DMS153 treated with DMSO at 0.1 percent for 48 hours (cell line): ENCODE data around the gene SVBP.
"Not testable (repeated sequence)": the region's sequence is repeated elsewhere in the genome, so short reads cannot be mapped to it uniquely, and the experiment has no call there.

Experiments
- DNase-seq: peaks from one replicate; lab custom pipeline; 2025; ENCODE audit not compliant: unreplicated experiment; lab: John Stamatoyannopoulos, UW

SVBP gene

DNA sequence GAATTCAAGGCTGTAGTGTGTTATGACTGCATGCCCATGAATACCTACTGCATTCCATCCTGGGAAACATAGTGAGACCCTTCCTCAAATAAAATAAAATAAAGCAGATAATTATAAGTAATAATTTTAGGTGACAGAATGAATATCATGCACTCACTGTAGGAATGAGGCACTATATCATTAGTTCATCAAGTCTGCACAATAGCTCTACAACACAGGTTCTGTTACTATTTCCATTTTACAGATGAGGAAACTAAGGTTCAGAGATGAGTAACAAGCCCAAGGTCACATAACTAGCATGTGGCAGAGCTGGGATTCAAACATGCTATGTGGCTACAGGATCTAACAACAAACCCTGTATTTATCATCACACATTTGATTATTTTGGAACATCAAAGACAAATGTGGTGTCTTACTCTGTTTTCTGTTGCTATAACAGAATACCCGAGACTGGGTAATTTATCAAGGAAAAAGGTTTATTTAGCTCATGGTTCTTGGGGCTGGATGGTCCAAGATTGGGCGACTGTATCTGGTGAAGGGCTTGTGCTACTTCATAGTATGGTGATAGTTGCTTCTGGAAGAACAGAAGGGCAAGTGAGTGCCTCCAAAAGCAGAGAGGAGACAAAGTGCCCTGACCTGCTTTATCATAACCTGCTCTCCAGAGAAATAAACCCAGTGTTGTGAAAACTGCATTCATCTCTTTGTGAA, 24.4 kb upstream of the SVBP start:
- no peak for DNase-seq

- DNase-seq, result no peak
Measured at GRCh38 chr1:42841010-42841409, 23.8 kb upstream of the SVBP start.

DNA sequence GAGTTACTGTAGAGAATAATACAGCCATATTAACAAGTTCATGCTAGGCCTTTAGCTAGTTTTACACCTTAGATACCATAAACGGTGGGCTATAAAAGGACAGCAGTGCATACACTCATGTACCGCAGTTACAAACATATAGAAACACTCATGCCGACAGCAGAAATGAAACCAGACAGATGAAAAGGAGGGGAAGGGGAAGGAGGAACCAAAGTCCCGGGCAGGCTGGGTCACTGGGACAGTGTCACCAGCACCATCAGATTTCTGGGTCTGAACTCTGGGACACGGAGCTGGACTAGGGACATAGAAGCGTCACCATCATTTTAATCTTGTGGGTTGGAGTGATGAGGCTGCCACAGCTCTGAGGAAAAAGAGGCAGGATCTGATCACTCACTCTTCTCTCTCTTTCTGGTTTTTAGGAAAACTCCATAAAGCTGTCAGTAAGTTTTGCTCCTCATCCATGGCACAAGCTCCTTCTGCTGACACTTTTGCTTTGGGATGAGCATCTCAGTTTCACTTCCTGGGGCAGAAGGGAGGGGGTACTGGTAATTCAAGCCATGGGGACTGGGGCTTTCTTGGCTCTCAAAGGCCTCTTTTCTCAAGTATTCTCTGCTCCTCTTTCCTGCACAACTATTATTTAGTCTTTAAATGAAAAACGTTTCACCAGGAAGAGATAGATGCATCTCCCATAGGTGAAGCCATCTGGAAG, 21.4 kb upstream of the SVBP start:
- no peak for DNase-seq

DNA sequence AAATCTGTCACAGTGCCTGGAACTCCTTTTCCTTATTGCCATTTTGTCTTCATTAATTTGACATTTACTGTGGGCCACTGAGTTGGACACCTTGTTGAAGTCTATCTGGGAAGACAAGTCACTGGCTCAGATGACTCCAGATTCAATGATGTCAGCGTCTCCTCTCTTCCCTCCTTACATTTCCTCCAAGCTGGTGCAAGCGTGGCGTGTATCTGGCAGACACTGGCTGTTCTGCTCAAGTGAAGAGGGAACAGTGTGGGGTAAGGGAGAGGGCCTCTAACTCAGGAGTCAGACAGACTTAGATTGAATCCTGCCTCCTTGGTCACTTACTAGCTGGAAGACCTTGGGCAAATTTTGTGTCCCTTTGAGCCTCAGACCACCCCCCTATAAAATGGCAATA, 20.5 kb upstream of the SVBP start:
- no peak for DNase-seq

- DNase-seq, result no peak
Measured at GRCh38 chr1:42835422-42835821, 18.2 kb upstream of the SVBP start.

GRCh38 chr1:42834803-42835202, 17.6 kb upstream of the SVBP start:
- no peak for DNase-seq

GRCh38 chr1:42833981-42834380, 16.8 kb upstream of the SVBP start:
- DNase-seq, result no peak

GRCh38 chr1:42832641-42833240, 15.5 kb upstream of the SVBP start:
- no peak for DNase-seq

DNA sequence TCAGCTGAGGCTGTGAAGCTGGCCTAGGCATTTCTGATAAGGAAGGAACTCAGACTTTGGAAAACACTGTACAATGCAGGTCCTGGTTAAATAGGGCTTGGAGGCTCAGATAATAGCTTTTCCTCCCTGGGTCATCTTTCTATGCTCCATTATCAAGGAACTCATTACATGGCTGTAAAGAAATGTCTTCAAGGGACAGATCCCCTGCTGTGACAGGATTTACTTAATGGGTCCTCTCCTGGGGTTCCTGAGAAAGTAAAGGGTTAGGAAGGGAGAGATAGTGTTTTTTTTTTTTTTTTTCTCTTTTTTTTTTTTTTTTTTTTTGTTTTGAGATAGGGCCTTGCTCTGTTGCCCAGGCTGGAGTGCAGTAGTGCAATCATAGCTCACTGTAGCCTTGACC, 14.1 kb upstream of the SVBP start:
- no peak for DNase-seq

- DNase-seq, result no peak
Measured at GRCh38 chr1:42830631-42831030, 13.4 kb upstream of the SVBP start.

- no peak for DNase-seq
Measured at GRCh38 chr1:42825036-42825851, 8.0 kb upstream of the SVBP start.

DNA sequence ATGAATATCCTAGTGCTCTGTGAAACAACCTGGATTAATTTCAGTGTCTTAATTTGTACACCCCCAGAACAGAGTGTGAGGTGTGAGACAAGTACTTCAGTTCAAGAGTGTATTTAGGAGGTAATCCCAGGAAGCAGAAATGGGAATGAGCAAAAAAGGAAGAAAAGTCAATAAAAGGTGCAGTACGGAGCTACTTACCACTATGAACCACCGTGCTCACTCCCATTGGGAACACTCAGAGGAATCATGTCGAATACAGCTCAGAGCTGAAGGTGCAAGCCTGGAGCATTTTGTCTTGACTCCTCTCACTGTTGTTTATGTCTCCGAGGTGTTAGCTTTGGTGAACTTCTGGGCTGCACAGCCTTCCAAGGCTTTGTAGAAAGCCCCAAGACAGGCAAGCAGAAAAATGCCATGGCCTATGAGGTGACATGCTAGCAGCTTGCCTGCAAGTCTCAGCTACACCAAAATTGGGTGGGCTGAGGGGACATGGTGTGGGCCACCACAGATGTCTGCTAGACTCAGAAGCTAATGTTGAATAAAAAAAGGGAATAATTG, 7.4 kb upstream of the SVBP start:
- DNase-seq, result no peak

DNA sequence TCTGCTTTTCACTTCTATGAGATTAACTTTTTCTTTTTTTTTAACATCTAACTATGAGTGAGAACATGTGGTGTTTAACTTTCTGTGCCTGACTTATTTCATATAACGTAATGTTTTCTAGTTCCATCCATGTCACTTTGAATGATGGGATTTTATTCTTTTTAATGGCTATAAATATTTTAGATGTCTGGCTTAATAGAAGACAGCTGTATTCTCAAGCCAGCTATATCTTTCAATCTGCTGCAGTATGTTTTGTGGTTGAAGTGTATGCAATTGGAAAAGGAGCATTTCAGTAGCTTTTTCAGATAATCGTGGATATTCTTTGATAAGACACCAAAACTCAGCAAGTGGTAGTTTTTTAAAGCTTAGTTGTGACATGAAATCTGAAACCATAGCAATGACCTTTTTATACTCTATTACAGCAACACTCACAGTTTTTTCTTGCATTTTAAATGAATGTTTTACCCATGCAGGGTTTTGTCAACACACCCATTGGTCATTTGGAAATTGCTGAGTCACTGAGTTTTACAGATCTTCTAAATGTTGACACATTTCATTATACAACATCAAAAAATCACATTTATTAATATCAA, 5.7 kb upstream of the SVBP start:
- no peak for DNase-seq

GRCh38 chr1:42821690-42822089, 4.5 kb upstream of the SVBP start:
- DNase-seq, result no peak

DNA sequence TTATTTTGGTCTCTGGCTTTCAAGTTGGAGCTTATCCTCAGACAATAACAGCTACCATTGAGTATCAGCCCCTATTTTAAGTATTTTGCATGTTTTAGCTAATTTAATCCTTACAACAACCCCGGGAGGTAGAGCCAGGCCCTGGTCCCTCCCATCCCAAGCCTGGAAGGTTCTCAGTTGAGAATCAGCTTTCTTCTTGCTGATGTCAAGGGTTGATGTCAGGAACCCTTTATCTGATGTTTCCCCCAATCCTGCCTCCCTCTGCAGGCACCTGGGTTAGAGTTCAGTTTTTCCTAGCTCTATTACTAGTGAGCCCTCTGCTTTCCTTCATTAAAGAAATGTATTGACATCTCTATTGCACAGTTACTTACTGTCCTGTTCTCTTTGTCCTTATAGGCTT, 3.6 kb upstream of the SVBP start:
- no peak for DNase-seq

- no peak for DNase-seq
Measured at GRCh38 chr1:42817976-42818375, 779 bp upstream of the SVBP start.

GRCh38 chr1:42817440-42817767, 207 bp upstream of the SVBP start:
- DNase-seq, result no peak

DNA sequence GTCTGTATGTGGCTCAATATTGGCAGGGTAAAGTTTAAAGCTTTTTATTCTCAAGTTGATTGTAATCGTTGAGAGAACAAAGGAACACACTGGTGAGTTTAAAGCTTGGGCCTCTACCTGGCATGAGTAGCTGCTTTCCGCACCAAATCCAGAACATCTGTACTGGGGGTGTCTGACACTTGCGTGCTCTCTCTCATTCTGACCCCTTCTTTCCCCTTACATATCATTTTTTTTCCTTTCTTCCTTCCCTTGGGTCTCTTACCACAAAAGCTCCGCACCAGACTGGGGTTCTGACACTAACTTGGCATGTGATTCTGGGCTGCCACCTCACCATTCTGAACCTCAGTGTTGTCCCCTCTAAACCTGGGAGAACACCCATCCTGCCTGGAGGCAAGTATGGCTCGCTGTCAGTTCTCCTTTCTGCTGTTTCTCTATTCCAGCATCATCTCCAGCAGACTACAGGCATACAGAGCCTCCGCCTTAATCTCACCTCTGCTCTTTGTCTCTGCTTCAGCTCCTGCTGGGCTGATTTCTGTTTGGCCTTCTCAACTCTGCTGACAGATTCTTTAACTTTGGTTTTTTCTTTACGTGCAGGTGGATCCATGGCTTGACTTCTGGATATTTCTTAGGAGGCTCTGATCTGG, 1.1 kb downstream of the SVBP start:
- DNase-seq, result peak; percentile 83

- DNase-seq, result not testable (repeated sequence)
Measured at GRCh38 chr1:42814815-42815214, 2.4 kb downstream of the SVBP start.

DNA sequence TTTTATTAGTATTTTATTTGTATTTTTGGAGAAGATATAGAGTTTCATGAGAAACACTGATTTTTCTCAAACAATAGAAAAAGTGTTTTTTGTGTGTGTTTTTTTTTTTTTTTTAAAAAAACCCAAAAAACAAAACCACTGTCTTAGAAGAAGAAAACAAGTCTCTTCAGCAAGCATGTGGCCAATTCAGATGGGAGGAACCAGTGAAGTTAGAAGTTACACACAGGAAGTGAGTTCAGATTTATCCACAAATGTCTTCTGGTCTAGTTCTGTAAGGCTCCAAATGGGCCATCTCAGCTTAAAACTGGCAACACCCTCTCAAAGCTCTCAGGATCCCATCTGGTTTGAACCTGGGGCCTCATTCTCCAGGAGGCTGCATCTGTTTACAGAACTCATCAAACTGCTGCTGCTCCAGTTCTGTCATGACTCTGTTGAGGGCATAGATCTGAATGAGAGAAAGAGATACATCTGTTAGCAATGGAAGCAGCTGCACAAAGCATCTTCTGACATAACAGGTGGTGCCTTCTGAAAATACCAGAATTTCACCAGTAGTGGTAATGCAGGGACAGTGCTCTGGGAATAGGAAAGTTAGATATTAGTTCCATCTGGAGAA, 10.0 kb downstream of the SVBP start:
- DNase-seq, result no peak
